Stimulated activated CD8-positive, alpha-beta memory T cell treated with anti-CD3 and anti-CD28 coated beads, Interleukin-4, amount 100 ng/mL, for 48 hours (primary cell): ENCODE results near the gene TVP23C.

Source experiments
- DNase-seq: peaks from one replicate; pipeline ENCODE4 v3.0.0-alpha.2; 2020

The TVP23C gene

GRCh38 chr17:15462976-15463772 is 100.1 kb downstream of the TVP23C start:
- DNase-seq = no peak

GRCh38 chr17:15457723-15458094 is 105.6 kb downstream of the TVP23C start:
- DNase-seq = no peak

DNA sequence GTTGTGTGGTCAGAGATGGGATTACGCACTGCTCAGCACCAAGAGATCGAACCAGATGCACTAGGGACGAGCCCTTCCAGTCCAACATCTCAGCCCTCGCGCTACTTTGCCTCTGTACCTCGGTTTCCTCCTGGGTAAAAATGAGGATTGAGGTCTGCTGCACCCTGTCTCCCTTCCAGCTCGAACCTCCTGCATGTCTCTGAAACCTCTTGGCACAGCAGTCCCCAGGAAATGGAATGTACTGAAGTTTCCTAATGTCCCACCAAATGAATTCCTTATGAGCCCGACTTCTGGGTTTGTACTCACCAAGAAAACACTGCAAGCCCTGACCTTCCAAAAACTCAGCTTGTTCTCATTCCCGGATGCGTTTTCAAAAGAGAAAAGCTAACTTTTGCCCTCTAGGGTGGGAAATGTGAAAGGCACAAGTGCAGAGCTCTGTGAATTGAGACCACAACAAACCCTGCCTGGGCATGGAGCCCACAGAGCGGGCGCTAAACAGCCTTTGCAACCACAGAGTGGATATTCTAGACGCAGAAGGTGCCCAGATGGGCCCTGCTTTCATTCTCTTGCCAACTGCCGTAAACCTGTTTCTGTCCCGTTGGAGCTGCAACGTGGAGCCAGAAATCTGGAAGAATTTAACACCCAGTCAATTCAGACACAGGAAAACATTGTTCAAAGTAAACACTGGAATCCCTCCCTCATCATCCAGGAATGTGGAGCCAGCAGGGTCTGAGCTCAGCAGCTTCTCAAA is 106.1 kb downstream of the TVP23C start:
- DNase-seq = no peak

DNA sequence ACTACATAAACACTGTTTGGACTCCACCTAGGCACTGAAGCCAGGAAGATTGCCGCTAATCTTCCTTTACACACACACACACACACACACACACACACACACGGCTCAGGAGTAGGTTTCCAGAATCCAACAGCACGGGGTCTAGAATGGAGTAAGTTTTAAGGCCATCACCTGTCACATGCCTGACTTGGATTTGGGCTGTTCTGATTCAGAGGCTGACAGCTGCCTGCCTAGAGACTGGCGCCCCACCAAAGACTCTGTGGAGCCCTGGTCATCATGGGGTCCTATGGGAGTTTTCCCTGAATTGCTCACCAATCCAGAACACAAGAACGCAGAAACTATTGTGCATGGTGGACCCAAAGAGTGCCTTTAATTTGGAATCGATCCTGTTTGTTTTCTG is 106.8 kb downstream of the TVP23C start:
- no peak for DNase-seq

DNA sequence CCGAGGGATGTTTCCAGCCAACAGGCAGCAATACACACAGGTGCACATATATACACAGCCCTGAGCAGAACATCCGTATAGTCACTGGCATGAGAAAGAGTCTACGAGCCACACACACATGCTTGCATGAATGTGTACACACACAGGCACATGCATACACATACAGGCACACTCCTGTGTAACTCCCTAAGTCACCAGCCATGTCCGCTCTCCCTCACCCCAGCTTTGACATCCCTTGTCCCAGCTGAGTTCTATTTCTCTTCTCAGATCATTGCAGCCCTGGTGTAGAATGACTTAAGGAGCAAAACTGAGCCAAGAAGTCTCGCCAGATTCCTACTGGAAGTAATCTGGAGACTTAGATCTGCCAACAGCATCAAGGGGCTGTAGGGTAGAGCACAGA is 108.9 kb downstream of the TVP23C start:
- DNase-seq = no peak

DNA sequence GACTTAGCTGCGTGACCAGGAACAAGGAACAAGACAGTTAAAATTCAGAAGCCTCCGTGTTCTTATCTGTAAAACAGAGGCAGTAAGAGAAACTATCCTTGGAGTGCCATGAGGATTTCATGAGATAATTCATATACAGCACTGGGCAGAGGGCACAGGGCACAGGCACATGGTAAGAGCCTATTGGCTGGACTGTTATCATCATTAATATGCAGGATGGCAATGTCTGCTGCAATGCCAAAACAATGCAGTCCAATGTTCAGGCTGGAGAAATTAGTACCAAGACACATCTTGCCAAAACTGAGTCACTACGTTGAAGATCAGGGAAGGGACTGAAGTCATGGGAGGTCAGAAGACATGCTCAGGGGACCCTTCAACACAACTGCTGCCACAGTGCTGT is 109.5 kb downstream of the TVP23C start:
- no peak for DNase-seq

- no peak for DNase-seq
These were observed 110.0 kb downstream of the TVP23C start for GRCh38 chr17:15453246-15453645.

GRCh38 chr17:15452746-15453145 is 110.5 kb downstream of the TVP23C start:
- DNase-seq = no peak
